AG09309 (cell line): Measurements from ENCODE around the gene TTC7B.
"Not testable (repeated sequence)": the region's sequence is repeated elsewhere in the genome, so short reads cannot be mapped to it uniquely, and the experiment has no call there.

Experiments used
- DNase-seq: peaks from one replicate; pipeline ENCODE4 v3.0.0-alpha.2; 2010; ENCODE audit warnings: low read depth
- H3K4me3 ChIP-seq: 2 replicates; pipeline ENCODE4 v1.5.1; 2011; ENCODE audit warnings: mild to moderate bottlenecking, low read depth, low read length, moderate library complexity; ENCODE audit not compliant: control insufficient read depth
- TF ChIP-seq, protein P1 (sequence below): IDR thresholded peaks from 2 replicates; pipeline ENCODE4 v1.5.1; 2011; ENCODE audit warnings: mild to moderate bottlenecking, low read depth, low read length, inconsistent platforms; ENCODE audit not compliant: insufficient read depth, control insufficient read depth; ENCODE audit errors: missing control alignments

TTC7B gene

DNA sequence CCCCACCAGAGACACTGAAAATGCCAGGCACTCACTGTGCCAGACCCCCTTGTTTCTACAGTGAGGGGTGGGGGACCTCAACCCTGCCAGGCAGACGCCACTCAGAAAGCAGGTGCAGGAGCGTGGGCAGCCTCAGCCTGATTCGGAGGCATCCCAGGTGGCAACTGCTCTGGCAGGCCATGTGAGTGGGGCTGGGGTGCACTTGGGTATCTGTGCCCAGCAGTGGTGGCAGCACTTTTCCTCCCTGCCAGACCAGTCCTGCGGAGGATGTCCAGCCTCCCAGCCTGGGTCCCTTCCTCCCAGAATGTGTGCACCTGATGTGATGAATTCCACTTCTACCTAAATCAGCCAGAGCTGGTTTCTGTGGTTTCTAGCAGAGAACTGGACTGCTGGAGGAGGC, 13.4 kb upstream of the TTC7B start:
- no peak for DNase-seq
- H3K4me3 ChIP-seq, result no peak overlapping the region
- TF ChIP-seq, protein P1, sequence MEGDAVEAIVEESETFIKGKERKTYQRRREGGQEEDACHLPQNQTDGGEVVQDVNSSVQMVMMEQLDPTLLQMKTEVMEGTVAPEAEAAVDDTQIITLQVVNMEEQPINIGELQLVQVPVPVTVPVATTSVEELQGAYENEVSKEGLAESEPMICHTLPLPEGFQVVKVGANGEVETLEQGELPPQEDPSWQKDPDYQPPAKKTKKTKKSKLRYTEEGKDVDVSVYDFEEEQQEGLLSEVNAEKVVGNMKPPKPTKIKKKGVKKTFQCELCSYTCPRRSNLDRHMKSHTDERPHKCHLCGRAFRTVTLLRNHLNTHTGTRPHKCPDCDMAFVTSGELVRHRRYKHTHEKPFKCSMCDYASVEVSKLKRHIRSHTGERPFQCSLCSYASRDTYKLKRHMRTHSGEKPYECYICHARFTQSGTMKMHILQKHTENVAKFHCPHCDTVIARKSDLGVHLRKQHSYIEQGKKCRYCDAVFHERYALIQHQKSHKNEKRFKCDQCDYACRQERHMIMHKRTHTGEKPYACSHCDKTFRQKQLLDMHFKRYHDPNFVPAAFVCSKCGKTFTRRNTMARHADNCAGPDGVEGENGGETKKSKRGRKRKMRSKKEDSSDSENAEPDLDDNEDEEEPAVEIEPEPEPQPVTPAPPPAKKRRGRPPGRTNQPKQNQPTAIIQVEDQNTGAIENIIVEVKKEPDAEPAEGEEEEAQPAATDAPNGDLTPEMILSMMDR, result no peak

- peak overlapping the region; percentile 14 for H3K4me3 ChIP-seq
- no peak for DNase-seq
- TF ChIP-seq, protein P1, result no peak
These were observed 12.6 kb upstream of the TTC7B start for GRCh38 chr14:90828642-90829487.

DNA sequence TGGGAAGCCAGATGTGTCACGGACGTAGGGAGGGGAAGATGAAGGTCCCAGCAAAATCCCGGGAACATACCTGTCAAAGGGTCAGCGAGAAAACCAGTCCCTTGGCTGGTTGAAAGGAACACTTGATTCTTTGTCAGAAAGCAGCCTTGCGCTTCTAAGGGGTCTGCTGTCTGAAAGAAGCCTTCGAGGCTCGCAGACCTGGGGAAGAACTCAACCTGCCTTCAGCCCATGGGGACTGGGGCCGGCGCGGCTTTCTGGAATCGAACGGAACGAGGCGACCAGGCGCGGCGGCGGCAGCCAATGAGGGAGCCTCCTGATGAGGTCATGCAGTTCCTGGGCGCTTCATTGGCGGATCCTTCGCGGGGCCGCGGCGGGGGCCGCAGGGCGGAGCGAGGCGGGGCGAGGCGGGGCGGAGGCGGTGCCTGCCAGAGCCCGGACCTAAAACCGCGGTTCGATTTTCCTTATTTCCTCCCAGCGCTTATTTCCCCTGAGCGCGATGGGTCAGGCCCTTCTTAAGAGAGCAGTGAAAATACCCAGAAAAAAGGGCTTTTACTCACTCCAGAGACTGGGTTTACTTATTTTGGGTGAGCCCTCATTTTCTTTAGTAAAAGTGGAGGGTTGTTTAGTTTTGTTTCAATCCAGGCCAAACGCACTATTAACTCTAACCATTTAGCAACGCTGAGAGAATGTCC, 11.8 kb upstream of the TTC7B start:
- DNase-seq, result no peak
- TF ChIP-seq, protein P1, result no peak
- peak overlapping the region; percentile 32 for H3K4me3 ChIP-seq

GRCh38 chr14:90823542-90823941, 7.3 kb upstream of the TTC7B start:
- not testable (repeated sequence) for DNase-seq, H3K4me3 ChIP-seq

DNA sequence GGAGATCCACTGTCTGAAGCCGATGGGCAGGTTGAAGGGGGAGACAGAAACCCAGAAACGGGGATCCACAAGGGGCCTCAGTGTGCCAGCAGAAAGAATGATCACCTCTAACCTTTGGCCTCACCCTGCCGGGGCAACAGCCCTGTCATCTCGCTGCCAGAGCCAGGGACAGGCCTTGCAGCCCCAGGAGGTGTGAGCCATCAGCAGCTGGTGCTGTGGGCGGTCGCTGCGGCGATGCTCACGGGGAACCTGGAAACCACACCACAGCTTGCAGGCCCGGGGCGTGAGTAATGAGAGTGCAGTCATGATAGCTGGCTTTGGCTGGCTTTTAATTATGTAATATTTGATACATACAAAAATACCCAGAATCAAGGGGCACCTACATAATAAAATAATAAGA, 4.7 kb upstream of the TTC7B start:
- TF ChIP-seq, protein P1, result no peak
- DNase-seq, result peak; percentile 3
- H3K4me3 ChIP-seq, result no peak overlapping the region

- DNase-seq, result no peak
- no peak overlapping the region for H3K4me3 ChIP-seq
- TF ChIP-seq, protein P1, result no peak
These were observed 3.6 kb upstream of the TTC7B start for GRCh38 chr14:90819734-90820393.

GRCh38 chr14:90818715-90819114, 2.5 kb upstream of the TTC7B start:
- no peak overlapping the region for H3K4me3 ChIP-seq
- TF ChIP-seq, protein P1, result no peak
- DNase-seq, result no peak
